ENCODE data around the gene POGLUT3. TPM values are rescaled to one million over a fixed set of nuclear protein-coding genes. Genes with fewer than 3 reads are reported as not detected.

Gene POGLUT3
- total RNA-seq, 2 experiments from 2014 or later, result 5.5 to 5.9 TPM

GRCh38 chr11:108530426-108530825 is 32.2 kb upstream of the POGLUT3 start:
- Mint-ChIP-seq H3K27me3 (no peaks in the 10 kb centered on the region), H3K27ac (no peak overlapping the region), H3K9me3 (no peaks in the 10 kb centered on the region), H3K4me1 (ENCODE audit: low read depth) (no peaks in the 10 kb centered on the region), H3K4me3 (no peak overlapping the region), H3K36me3 (ENCODE audit: low read depth) (peaks cover 4% of the 10 kb centered on the region)
- ATAC-seq (ENCODE audit: poor library complexity), result no peak
- H3K27me3 ChIP-seq (ENCODE audit: control insufficient read depth in 1 of 2, insufficient read depth in 2 of 2, low read length in 2 of 2), result no peaks in the 10 kb centered on the region
- H3K36me3 ChIP-seq (ENCODE audit: insufficient read depth, low read length), result no peaks in the 10 kb centered on the region
- ChIA-PET POLR2A (no interaction called here), CTCF (no interaction called here)
- H3K9me3 ChIP-seq (ENCODE audit: control insufficient read depth in 1 of 2, insufficient read depth in 1 of 2, low read length in 2 of 2), result no peaks in the 10 kb centered on the region
- H3K4me1 ChIP-seq (ENCODE audit: insufficient read depth, low read length), result no peaks in the 10 kb centered on the region
- intact Hi-C loops (cut with DNase I, micrococcal nuclease), result no loop called here
- H3K4me3 ChIP-seq (ENCODE audit: low read length), result no peak overlapping the region
- no peak for DNase-seq
- no peak overlapping the region for H3K27ac ChIP-seq (ENCODE audit: low read depth in 1 of 2, low read length in 2 of 2)
- TF ChIP-seq, protein P1, sequence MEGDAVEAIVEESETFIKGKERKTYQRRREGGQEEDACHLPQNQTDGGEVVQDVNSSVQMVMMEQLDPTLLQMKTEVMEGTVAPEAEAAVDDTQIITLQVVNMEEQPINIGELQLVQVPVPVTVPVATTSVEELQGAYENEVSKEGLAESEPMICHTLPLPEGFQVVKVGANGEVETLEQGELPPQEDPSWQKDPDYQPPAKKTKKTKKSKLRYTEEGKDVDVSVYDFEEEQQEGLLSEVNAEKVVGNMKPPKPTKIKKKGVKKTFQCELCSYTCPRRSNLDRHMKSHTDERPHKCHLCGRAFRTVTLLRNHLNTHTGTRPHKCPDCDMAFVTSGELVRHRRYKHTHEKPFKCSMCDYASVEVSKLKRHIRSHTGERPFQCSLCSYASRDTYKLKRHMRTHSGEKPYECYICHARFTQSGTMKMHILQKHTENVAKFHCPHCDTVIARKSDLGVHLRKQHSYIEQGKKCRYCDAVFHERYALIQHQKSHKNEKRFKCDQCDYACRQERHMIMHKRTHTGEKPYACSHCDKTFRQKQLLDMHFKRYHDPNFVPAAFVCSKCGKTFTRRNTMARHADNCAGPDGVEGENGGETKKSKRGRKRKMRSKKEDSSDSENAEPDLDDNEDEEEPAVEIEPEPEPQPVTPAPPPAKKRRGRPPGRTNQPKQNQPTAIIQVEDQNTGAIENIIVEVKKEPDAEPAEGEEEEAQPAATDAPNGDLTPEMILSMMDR (IDR thresholded peaks at IDR 0.05), result no peak

DNA sequence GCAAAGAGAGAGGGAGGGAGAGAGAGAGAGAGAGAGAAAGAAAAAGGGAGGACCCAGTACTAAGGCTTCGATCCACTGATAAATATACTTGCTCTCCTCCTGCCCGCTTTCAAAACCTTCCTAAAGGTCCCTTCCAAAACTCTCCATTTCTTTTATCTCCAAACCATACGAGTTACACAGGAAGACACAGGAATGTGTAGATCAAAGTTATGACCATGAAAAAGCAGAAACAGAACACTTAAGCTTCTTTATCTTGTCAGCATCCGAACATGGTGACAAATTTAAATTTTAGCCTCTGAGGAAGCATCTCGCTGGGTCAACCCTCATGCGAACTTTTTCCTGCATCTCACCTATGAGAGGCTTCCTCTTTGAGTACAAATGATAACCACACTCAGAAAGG is 29.2 kb upstream of the POGLUT3 start:
- Mint-ChIP-seq H3K4me3 (no peak overlapping the region), H3K9me3 (no peaks in the 10 kb centered on the region), H3K36me3 (ENCODE audit: low read depth) (peaks cover 4% of the 10 kb centered on the region), H3K4me1 (ENCODE audit: low read depth) (no peaks in the 10 kb centered on the region), H3K27me3 (no peaks in the 10 kb centered on the region), H3K27ac (no peak overlapping the region)
- Histone ChIP-seq H3K27ac (ENCODE audit: low read depth in 1 of 2, low read length in 2 of 2) (no peak overlapping the region), H3K27me3 (ENCODE audit: control insufficient read depth in 1 of 2, insufficient read depth in 2 of 2, low read length in 2 of 2) (no peaks in the 10 kb centered on the region), H3K4me1 (ENCODE audit: insufficient read depth, low read length) (no peaks in the 10 kb centered on the region), H3K9me3 (ENCODE audit: control insufficient read depth in 1 of 2, insufficient read depth in 1 of 2, low read length in 2 of 2) (no peaks in the 10 kb centered on the region), H3K36me3 (ENCODE audit: insufficient read depth, low read length) (no peaks in the 10 kb centered on the region), H3K4me3 (ENCODE audit: low read length) (no peak overlapping the region)
- no peak for ATAC-seq (ENCODE audit: poor library complexity)
- POLR2A ChIA-PET, result no interaction called here
- DNase-seq, result no peak
- intact Hi-C loops (cut with DNase I, micrococcal nuclease), result no loop called here
- TF ChIP-seq, protein P1 (IDR thresholded peaks at IDR 0.05), result no peak
- CTCF ChIA-PET, result no interaction called here

GRCh38 chr11:108525161-108525560 is 27.0 kb upstream of the POGLUT3 start:
- peaks cover 4% of the 10 kb centered on the region for H3K36me3 Mint-ChIP-seq (ENCODE audit: low read depth)
- no peak overlapping the region for H3K4me3 ChIP-seq (ENCODE audit: low read length)
- H3K27ac ChIP-seq (ENCODE audit: low read depth in 1 of 2, low read length in 2 of 2), result no peak overlapping the region
- no peak for DNase-seq
- H3K4me1 Mint-ChIP-seq (ENCODE audit: low read depth), result no peaks in the 10 kb centered on the region
- POLR2A ChIA-PET, result no interaction called here
- TF ChIP-seq, protein P1 (IDR thresholded peaks at IDR 0.05), result no peak
- H3K4me1 ChIP-seq (ENCODE audit: insufficient read depth, low read length), result no peaks in the 10 kb centered on the region
- H3K9me3 ChIP-seq (ENCODE audit: control insufficient read depth in 1 of 2, insufficient read depth in 1 of 2, low read length in 2 of 2), result no peaks in the 10 kb centered on the region
- no peak overlapping the region for H3K4me3 Mint-ChIP-seq
- CTCF ChIA-PET, result no interaction called here
- intact Hi-C loops (cut with DNase I, micrococcal nuclease), result no loop called here
- H3K9me3 Mint-ChIP-seq, result no peaks in the 10 kb centered on the region
- H3K27me3 Mint-ChIP-seq, result no peaks in the 10 kb centered on the region
- no peak overlapping the region for H3K27ac Mint-ChIP-seq
- no peaks in the 10 kb centered on the region for H3K27me3 ChIP-seq (ENCODE audit: control insufficient read depth in 1 of 2, insufficient read depth in 2 of 2, low read length in 2 of 2)
- no peak for ATAC-seq (ENCODE audit: poor library complexity)
- H3K36me3 ChIP-seq (ENCODE audit: insufficient read depth, low read length), result no peaks in the 10 kb centered on the region

All from CD4-positive, alpha-beta T cell (primary cell).